Psoas muscle (tissue), 8 donors: ENCODE measurements around the gene BSN. TPM values are rescaled to one million over a fixed set of nuclear protein-coding genes. Genes with fewer than 3 reads are reported as not detected.

Experiments used
- ATAC-seq, 4 donors: fragments of 200-7000 bp; cut with Tn5 transposase; one replicate each; pipeline ENCODE4 v1.9.1; 2020; ENCODE audit warnings: moderate library complexity in 3 of 4, mild to moderate bottlenecking in 2 of 4
- DNase-seq, 2 donors: peaks; one replicate each; pipeline ENCODE4 v3.0.0-alpha.2; 2020
- H3K27ac ChIP-seq: fragments of 200-600 bp; one replicate; pipeline ENCODE4 v1.8.0; 2022
- H3K27me3 ChIP-seq, 3 donors: fragments of 200-600 bp in 1 of 3; one replicate each; pipeline versions ENCODE4 v1.6.1 to v1.8.0; 2013 to 2022; ENCODE audit warnings: low read length in 2 of 3, mild to moderate bottlenecking in 2 of 3, moderate library complexity in 1 of 3; ENCODE audit not compliant: insufficient read depth in 3 of 3
- H3K36me3 ChIP-seq, 2 donors: fragments of 200-600 bp in 1 of 2; one replicate each; pipeline versions ENCODE4 v1.6.1 to v1.8.0; 2013 to 2022; ENCODE audit warnings: low read depth in 1 of 2, mild to moderate bottlenecking in 1 of 2, moderate library complexity in 1 of 2; ENCODE audit not compliant: insufficient read depth in 1 of 2
- H3K4me1 ChIP-seq: fragments of 200-600 bp; one replicate; pipeline ENCODE4 v1.8.0; 2022
- H3K4me3 ChIP-seq: fragments of 200-600 bp; one replicate; pipeline ENCODE4 v1.8.0; 2022; ENCODE audit warnings: mild to moderate bottlenecking
- H3K9me3 ChIP-seq: fragments of 200-600 bp; one replicate; pipeline ENCODE4 v1.8.0; 2022
- CTCF ChIP-seq: fragments of 200-600 bp; IDR thresholded peaks from one replicate; pipeline ENCODE4 v1.8.0; 2022; ENCODE audit warnings: antibody characterized with exemption
- WGBS, 3 donors: extraction: QIAGEN DNeasy Blood & Tissue Kit; methylation state at CpG; one replicate each; pipeline versions ENCODE4 v1.1.6 to v1.1.7; 2013; 5-methylcytosine and 5-hydroxymethylcytosine counted together
- intact Hi-C, 2 donors: fragments of 100-400 bp; cut with DNase I; formaldehyde crosslinking; loops; one replicate each; pipeline versions ENCODE4 v1.11.0 to v1.14.2; 2022
- polyA plus RNA-seq, 3 donors: library from polyadenylated mRNA; stranded (reverse); fragments of 200-250 nt; gene quantifications; one replicate each; pipeline ENCODE4 v1.2.3, GENCODE V29; 2013
- total RNA-seq, 4 donors: library from RNA; stranded (reverse); fragmentation: NEBNext Ultra II Directional in 2 of 4; extraction: Animal tissue kit (Norgen Biotek cat#: 25700) in 2 of 4; gene quantifications; one replicate each; pipeline versions ENCODE4 v1.2.1 to v1.2.4, GENCODE V29; 2021 to 2023
- donor health status: healthy with polysubstance abuse.
- donor health status: DM: no; HTN: no; CAD: no; lungs with moderate emphysema.
- donor health status: Bipolar disorder and iron deficiency.
- donor health status: healthy.
- donor health status: DM: yes; HTN: yes; CAD: no.
- donor health status: DM: no; HTN: no; CAD: no.
- donor health status: DM: no; HTN: no; CAD: no.
- donor health status: DM: yes; HTN: yes; CAD: no.

Gene BSN
- total and polyA plus RNA-seq, 7 donors: 0.08 to 0.95 (median 0.22) TPM

- DNase-seq (peak in 1 of 2 donors; percentile 45), ATAC-seq (no peak)
- no peak overlapping the region for H3K4me3 ChIP-seq
- H3K4me1 ChIP-seq: no peaks in the 10 kb centered on the region
- no peak overlapping the region for H3K27ac ChIP-seq
- no peaks in the 10 kb centered on the region for H3K36me3 ChIP-seq
- H3K9me3 ChIP-seq: no peaks in the 10 kb centered on the region
- 45 to 73% (median 50%) methylated on average over 10 of the region's 10 CpGs for WGBS, 3 donors
- intact Hi-C loops: no loop called here
- TF ChIP-seq CTCF: no peak
- no peaks in the 10 kb centered on the region for H3K27me3 ChIP-seq
Measured at GRCh38 chr3:49654955-49655556, 100.8 kb downstream of the BSN start.

- Histone ChIP-seq H3K27me3 (no peaks in the 10 kb centered on the region), H3K36me3 (no peaks in the 10 kb centered on the region), H3K27ac (no peak overlapping the region), H3K9me3 (no peaks in the 10 kb centered on the region), H3K4me1 (no peaks in the 10 kb centered on the region), H3K4me3 (no peak overlapping the region)
- ATAC-seq: peak in 1 of 4 donors; percentile 20
- no peak for DNase-seq
- intact Hi-C loops: no loop called here
- TF ChIP-seq CTCF: no peak
- 83 to 94% (median 88%) methylated on average over 19 of the region's 19 CpGs for WGBS, 3 donors
Measured at GRCh38 chr3:49655731-49656285, 101.5 kb downstream of the BSN start.

GRCh38 chr3:49656541-49657112, 102.3 kb downstream of the BSN start:
- Histone ChIP-seq H3K9me3 (no peaks in the 10 kb centered on the region), H3K36me3 (no peaks in the 10 kb centered on the region), H3K4me3 (no peak overlapping the region), H3K27me3 (no peaks in the 10 kb centered on the region), H3K4me1 (no peaks in the 10 kb centered on the region), H3K27ac (no peak overlapping the region)
- ATAC-seq (peak; percentile 21 to 54 (median 48)), DNase-seq (no peak)
- intact Hi-C loops: no loop called here
- no peak for TF ChIP-seq CTCF
- WGBS, 3 donors: 17 to 30% (median 25%) methylated on average over 16 to 18 of the region's 18 CpGs

- 87 to 91% (median 88%) methylated on average over 36 of the region's 36 CpGs for WGBS, 3 donors
- TF ChIP-seq CTCF: no peak
- Histone ChIP-seq H3K4me1 (no peaks in the 10 kb centered on the region), H3K36me3 (no peaks in the 10 kb centered on the region), H3K27me3 (no peaks in the 10 kb centered on the region), H3K4me3 (no peak overlapping the region), H3K27ac (no peak overlapping the region), H3K9me3 (no peaks in the 10 kb centered on the region)
- DNase-seq: no peak
- intact Hi-C loops: no loop called here
- no peak for ATAC-seq
Measured at GRCh38 chr3:49657208-49657915, 103.1 kb downstream of the BSN start.
